ENCODE data around the gene ABCA13.

Gene ABCA13

GRCh38 chr7:48628793-48629349 is 457.6 kb downstream of the ABCA13 start:
- no peaks in the 10 kb centered on the region for H3K4me1 ChIP-seq (ENCODE audit: control insufficient read depth, insufficient read depth, low read length)
- no peaks in the 10 kb centered on the region for H3K9me3 ChIP-seq (ENCODE audit: control insufficient read depth, insufficient read depth, low read length)
- H3K4me3 ChIP-seq (ENCODE audit: low read depth, low read length), result no peak overlapping the region
- no peaks in the 10 kb centered on the region for H3K27me3 ChIP-seq (ENCODE audit: control insufficient read depth, insufficient read depth, low read length)
- H3K9ac ChIP-seq (ENCODE audit: low read depth, low read length), result no peak overlapping the region
- H3K36me3 ChIP-seq (ENCODE audit: control insufficient read depth, insufficient read depth, low read length), result no peaks in the 10 kb centered on the region

- no peak overlapping the region for H3K9ac ChIP-seq (ENCODE audit: low read depth, low read length)
- H3K9me3 ChIP-seq (ENCODE audit: control insufficient read depth, insufficient read depth, low read length), result no peaks in the 10 kb centered on the region
- H3K4me1 ChIP-seq (ENCODE audit: control insufficient read depth, insufficient read depth, low read length), result no peaks in the 10 kb centered on the region
- no peak overlapping the region for H3K4me3 ChIP-seq (ENCODE audit: low read depth, low read length)
- no peaks in the 10 kb centered on the region for H3K36me3 ChIP-seq (ENCODE audit: control insufficient read depth, insufficient read depth, low read length)
- no peaks in the 10 kb centered on the region for H3K27me3 ChIP-seq (ENCODE audit: control insufficient read depth, insufficient read depth, low read length)
Measured at GRCh38 chr7:48634116-48634632, 462.9 kb downstream of the ABCA13 start.

DNA sequence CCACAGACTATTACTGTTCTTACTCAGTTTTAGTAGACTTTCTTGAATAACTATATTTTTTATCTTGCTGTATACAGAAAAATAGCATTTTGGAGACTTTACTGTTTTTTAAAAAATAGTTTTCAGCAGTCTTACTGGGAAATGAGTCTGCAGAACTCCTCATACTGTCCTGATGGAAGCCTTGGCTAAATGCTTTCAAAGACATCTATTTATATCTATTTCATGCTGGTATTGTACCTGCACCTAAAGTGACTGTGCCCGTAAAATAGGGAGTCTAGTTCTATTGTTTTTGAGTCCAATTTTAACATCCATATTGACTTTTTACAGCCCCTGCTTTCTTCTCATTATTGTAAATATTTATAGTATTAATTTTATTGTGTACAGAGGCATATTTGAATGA is 464.5 kb downstream of the ABCA13 start:
- Histone ChIP-seq H3K9ac (ENCODE audit: low read depth, low read length) (no peak overlapping the region), H3K4me3 (ENCODE audit: low read depth, low read length) (no peak overlapping the region), H3K27me3 (ENCODE audit: control insufficient read depth, insufficient read depth, low read length) (no peaks in the 10 kb centered on the region), H3K36me3 (ENCODE audit: control insufficient read depth, insufficient read depth, low read length) (no peaks in the 10 kb centered on the region), H3K4me1 (ENCODE audit: control insufficient read depth, insufficient read depth, low read length) (no peaks in the 10 kb centered on the region), H3K9me3 (ENCODE audit: control insufficient read depth, insufficient read depth, low read length) (no peaks in the 10 kb centered on the region)

DNA sequence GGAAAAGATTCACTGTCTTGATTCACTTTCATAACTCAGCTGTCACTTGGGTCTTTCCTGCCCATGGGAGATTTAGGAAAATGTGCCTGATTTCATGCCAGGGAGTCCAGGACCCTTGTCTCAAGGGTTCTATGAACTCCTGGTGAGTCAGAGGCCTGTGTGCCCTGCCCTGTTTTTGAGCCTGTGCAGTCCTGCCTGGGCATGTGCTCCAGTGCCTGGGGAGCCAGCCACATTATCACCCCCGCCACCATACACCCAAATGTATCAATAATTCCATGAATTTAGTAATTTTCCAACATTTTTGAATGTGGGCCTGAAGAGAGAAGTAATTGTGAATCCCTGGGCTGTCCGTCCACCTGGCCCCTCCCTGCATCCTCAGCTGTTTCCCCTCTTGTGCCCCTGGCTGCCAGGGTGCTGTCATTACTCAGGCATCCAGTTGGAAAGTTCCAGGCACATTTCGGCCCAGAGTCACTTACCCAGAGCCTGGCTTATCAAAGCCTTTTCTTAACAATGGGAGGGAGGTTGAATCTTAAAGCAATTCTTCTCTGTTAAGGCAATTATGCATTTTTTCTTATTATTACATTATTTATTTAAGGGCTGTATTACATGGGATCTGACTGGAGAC is 465.2 kb downstream of the ABCA13 start:
- no peaks in the 10 kb centered on the region for H3K4me1 ChIP-seq (ENCODE audit: control insufficient read depth, insufficient read depth, low read length)
- H3K27me3 ChIP-seq (ENCODE audit: control insufficient read depth, insufficient read depth, low read length), result no peaks in the 10 kb centered on the region
- no peak overlapping the region for H3K9ac ChIP-seq (ENCODE audit: low read depth, low read length)
- H3K4me3 ChIP-seq (ENCODE audit: low read depth, low read length), result no peak overlapping the region
- no peaks in the 10 kb centered on the region for H3K9me3 ChIP-seq (ENCODE audit: control insufficient read depth, insufficient read depth, low read length)
- no peaks in the 10 kb centered on the region for H3K36me3 ChIP-seq (ENCODE audit: control insufficient read depth, insufficient read depth, low read length)

- Histone ChIP-seq H3K9me3 (ENCODE audit: control insufficient read depth, insufficient read depth, low read length) (no peaks in the 10 kb centered on the region), H3K4me1 (ENCODE audit: control insufficient read depth, insufficient read depth, low read length) (no peaks in the 10 kb centered on the region), H3K36me3 (ENCODE audit: control insufficient read depth, insufficient read depth, low read length) (no peaks in the 10 kb centered on the region), H3K4me3 (ENCODE audit: low read depth, low read length) (no peak overlapping the region), H3K9ac (ENCODE audit: low read depth, low read length) (no peak overlapping the region), H3K27me3 (ENCODE audit: control insufficient read depth, insufficient read depth, low read length) (no peaks in the 10 kb centered on the region)
Measured at GRCh38 chr7:48637382-48637781, 466.1 kb downstream of the ABCA13 start.

DNA sequence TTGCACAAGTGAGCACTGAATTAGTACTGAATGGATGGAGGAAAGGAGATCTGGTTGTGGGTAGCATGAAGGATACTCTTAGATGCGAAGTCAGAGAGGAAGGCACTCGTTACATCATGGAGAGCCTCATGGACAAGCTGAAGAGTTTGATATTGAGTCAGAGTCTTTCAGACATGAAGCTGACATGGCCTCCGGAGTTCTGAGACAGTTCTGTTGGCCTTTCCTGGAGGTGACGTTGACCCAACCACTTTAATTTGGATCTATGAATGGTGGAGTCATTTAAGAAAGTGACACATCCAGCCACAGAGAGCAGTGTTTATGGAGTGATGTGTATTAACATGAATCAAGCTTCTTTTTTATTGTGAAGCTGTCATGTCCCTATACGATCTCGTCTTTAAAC is 466.8 kb downstream of the ABCA13 start:
- Histone ChIP-seq H3K9me3 (ENCODE audit: control insufficient read depth, insufficient read depth, low read length) (no peaks in the 10 kb centered on the region), H3K27me3 (ENCODE audit: control insufficient read depth, insufficient read depth, low read length) (no peaks in the 10 kb centered on the region), H3K4me3 (ENCODE audit: low read depth, low read length) (no peak overlapping the region), H3K36me3 (ENCODE audit: control insufficient read depth, insufficient read depth, low read length) (no peaks in the 10 kb centered on the region), H3K9ac (ENCODE audit: low read depth, low read length) (no peak overlapping the region), H3K4me1 (ENCODE audit: control insufficient read depth, insufficient read depth, low read length) (no peaks in the 10 kb centered on the region)

- Histone ChIP-seq H3K4me1 (ENCODE audit: control insufficient read depth, insufficient read depth, low read length) (no peaks in the 10 kb centered on the region), H3K4me3 (ENCODE audit: low read depth, low read length) (no peak overlapping the region), H3K27me3 (ENCODE audit: control insufficient read depth, insufficient read depth, low read length) (no peaks in the 10 kb centered on the region)
Measured at GRCh38 chr7:48643431-48644013, 472.3 kb downstream of the ABCA13 start.

DNA sequence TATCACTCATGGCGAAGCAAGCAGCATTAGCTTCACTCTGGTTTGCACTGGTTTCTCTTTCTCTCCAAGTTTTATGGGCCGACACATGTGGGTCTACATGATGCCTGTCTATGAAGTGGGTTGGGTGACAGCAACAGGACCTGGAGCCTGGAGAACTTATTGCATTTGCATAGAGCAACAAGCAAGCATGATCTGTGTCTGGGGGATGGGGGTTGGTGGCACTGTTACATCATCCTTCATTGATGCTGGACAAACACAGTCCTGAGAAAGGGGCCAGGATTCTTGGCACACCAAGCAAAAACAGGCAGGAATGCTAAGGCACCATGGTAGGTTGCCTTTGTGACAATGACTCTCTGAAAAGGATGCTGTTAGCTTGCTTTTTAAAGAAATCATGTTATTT is 486.9 kb downstream of the ABCA13 start:
- no peak overlapping the region for H3K9ac ChIP-seq (ENCODE audit: low read depth, low read length)
- H3K4me1 ChIP-seq (ENCODE audit: control insufficient read depth, insufficient read depth, low read length), result no peaks in the 10 kb centered on the region

More at GRCh38 chr7:48643431-48644013, 472.3 kb downstream of the ABCA13 start:
- Histone ChIP-seq H3K9ac (ENCODE audit: low read depth, low read length) (no peak overlapping the region), H3K9me3 (ENCODE audit: control insufficient read depth, insufficient read depth, low read length) (no peaks in the 10 kb centered on the region), H3K36me3 (ENCODE audit: control insufficient read depth, insufficient read depth, low read length) (no peaks in the 10 kb centered on the region)

DNA sequence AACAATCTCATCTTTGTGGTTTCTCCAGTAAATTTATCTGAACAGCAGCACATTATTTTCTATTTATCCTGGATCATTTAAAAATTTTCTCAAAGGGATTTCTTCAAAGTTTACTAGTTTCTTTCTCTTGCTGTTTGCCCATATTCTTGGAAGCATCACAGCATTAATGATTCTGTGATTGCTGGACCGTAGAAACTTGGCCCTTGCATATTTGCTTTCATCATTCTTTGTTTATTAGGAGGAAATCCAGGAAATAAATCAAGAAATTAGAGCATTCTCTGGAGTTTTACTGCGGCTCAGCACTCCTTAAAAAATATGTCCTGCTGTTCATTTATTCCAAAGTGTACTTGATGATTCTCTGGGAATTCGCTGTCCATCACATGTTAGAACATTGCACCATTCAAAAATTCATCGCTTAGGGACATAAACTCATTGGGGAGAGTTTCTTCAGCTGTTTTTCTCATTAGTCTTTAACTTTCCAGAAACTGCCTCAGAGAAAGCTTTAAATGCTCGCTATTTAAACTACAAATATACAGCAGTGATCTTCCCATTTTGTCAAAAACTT is 489.1 kb downstream of the ABCA13 start:
- Histone ChIP-seq H3K36me3 (ENCODE audit: control insufficient read depth, insufficient read depth, low read length) (no peaks in the 10 kb centered on the region), H3K4me1 (ENCODE audit: control insufficient read depth, insufficient read depth, low read length) (no peaks in the 10 kb centered on the region), H3K4me3 (ENCODE audit: low read depth, low read length) (no peak overlapping the region), H3K27me3 (ENCODE audit: control insufficient read depth, insufficient read depth, low read length) (no peaks in the 10 kb centered on the region), H3K9me3 (ENCODE audit: control insufficient read depth, insufficient read depth, low read length) (no peaks in the 10 kb centered on the region), H3K9ac (ENCODE audit: low read depth, low read length) (no peak overlapping the region)

More for the DNA sequence above, 486.9 kb downstream of the ABCA13 start:
- no peaks in the 10 kb centered on the region for H3K36me3 ChIP-seq (ENCODE audit: control insufficient read depth, insufficient read depth, low read length)
- H3K9me3 ChIP-seq (ENCODE audit: control insufficient read depth, insufficient read depth, low read length), result no peaks in the 10 kb centered on the region
- no peak overlapping the region for H3K4me3 ChIP-seq (ENCODE audit: low read depth, low read length)
- no peaks in the 10 kb centered on the region for H3K27me3 ChIP-seq (ENCODE audit: control insufficient read depth, insufficient read depth, low read length)

- H3K4me3 ChIP-seq (ENCODE audit: low read depth, low read length), result no peak overlapping the region
- no peaks in the 10 kb centered on the region for H3K4me1 ChIP-seq (ENCODE audit: control insufficient read depth, insufficient read depth, low read length)
- H3K9me3 ChIP-seq (ENCODE audit: control insufficient read depth, insufficient read depth, low read length), result no peaks in the 10 kb centered on the region
- H3K9ac ChIP-seq (ENCODE audit: low read depth, low read length), result no peak overlapping the region
- H3K36me3 ChIP-seq (ENCODE audit: control insufficient read depth, insufficient read depth, low read length), result no peaks in the 10 kb centered on the region
- H3K27me3 ChIP-seq (ENCODE audit: control insufficient read depth, insufficient read depth, low read length), result no peaks in the 10 kb centered on the region
Measured at GRCh38 chr7:48664241-48664640, 493.0 kb downstream of the ABCA13 start.

- H3K4me1 ChIP-seq (ENCODE audit: control insufficient read depth, insufficient read depth, low read length), result no peaks in the 10 kb centered on the region
Measured at GRCh38 chr7:48665353-48666135, 494.3 kb downstream of the ABCA13 start.

More at GRCh38 chr7:48665353-48666135, 494.3 kb downstream of the ABCA13 start:
- no peak overlapping the region for H3K9ac ChIP-seq (ENCODE audit: low read depth, low read length)
- H3K36me3 ChIP-seq (ENCODE audit: control insufficient read depth, insufficient read depth, low read length), result no peaks in the 10 kb centered on the region
- no peak overlapping the region for H3K4me3 ChIP-seq (ENCODE audit: low read depth, low read length)
- H3K9me3 ChIP-seq (ENCODE audit: control insufficient read depth, insufficient read depth, low read length), result no peaks in the 10 kb centered on the region
- H3K27me3 ChIP-seq (ENCODE audit: control insufficient read depth, insufficient read depth, low read length), result no peaks in the 10 kb centered on the region

All from iPS-15b (cell line).